Psoas muscle (tissue), 8 donors: ENCODE results near the gene ITGB3. TPM values are rescaled to one million over a fixed set of nuclear protein-coding genes. Genes with fewer than 3 reads are reported as not detected.

ENCODE experiments used
- ATAC-seq, 4 donors: fragments of 200-7000 bp; cut with Tn5 transposase; one replicate each; pipeline ENCODE4 v1.9.1; 2020; ENCODE audit warnings: moderate library complexity in 3 of 4, mild to moderate bottlenecking in 2 of 4
- DNase-seq, 2 donors: peaks; one replicate each; pipeline ENCODE4 v3.0.0-alpha.2; 2020
- H3K27ac ChIP-seq: fragments of 200-600 bp; one replicate; pipeline ENCODE4 v1.8.0; 2022
- H3K27me3 ChIP-seq, 3 donors: fragments of 200-600 bp in 1 of 3; one replicate each; pipeline versions ENCODE4 v1.6.1 to v1.8.0; 2013 to 2022; ENCODE audit warnings: low read length in 2 of 3, mild to moderate bottlenecking in 2 of 3, moderate library complexity in 1 of 3; ENCODE audit not compliant: insufficient read depth in 3 of 3
- H3K36me3 ChIP-seq, 2 donors: fragments of 200-600 bp in 1 of 2; one replicate each; pipeline versions ENCODE4 v1.6.1 to v1.8.0; 2013 to 2022; ENCODE audit warnings: low read depth in 1 of 2, mild to moderate bottlenecking in 1 of 2, moderate library complexity in 1 of 2; ENCODE audit not compliant: insufficient read depth in 1 of 2
- H3K4me1 ChIP-seq: fragments of 200-600 bp; one replicate; pipeline ENCODE4 v1.8.0; 2022
- H3K4me3 ChIP-seq: fragments of 200-600 bp; one replicate; pipeline ENCODE4 v1.8.0; 2022; ENCODE audit warnings: mild to moderate bottlenecking
- H3K9me3 ChIP-seq: fragments of 200-600 bp; one replicate; pipeline ENCODE4 v1.8.0; 2022
- CTCF ChIP-seq: fragments of 200-600 bp; IDR thresholded peaks from one replicate; pipeline ENCODE4 v1.8.0; 2022; ENCODE audit warnings: antibody characterized with exemption
- WGBS, 3 donors: extraction: QIAGEN DNeasy Blood & Tissue Kit; methylation state at CpG; one replicate each; pipeline versions ENCODE4 v1.1.6 to v1.1.7; 2013; 5-methylcytosine and 5-hydroxymethylcytosine counted together
- intact Hi-C, 2 donors: fragments of 100-400 bp; cut with DNase I; formaldehyde crosslinking; loops; one replicate each; pipeline versions ENCODE4 v1.11.0 to v1.14.2; 2022
- polyA plus RNA-seq, 3 donors: library from polyadenylated mRNA; stranded (reverse); fragments of 200-250 nt; gene quantifications; one replicate each; pipeline ENCODE4 v1.2.3, GENCODE V29; 2013
- total RNA-seq, 4 donors: library from RNA; stranded (reverse); fragmentation: NEBNext Ultra II Directional in 2 of 4; extraction: Animal tissue kit (Norgen Biotek cat#: 25700) in 2 of 4; gene quantifications; one replicate each; pipeline versions ENCODE4 v1.2.1 to v1.2.4, GENCODE V29; 2021 to 2023
- donor health status: healthy with polysubstance abuse.
- donor health status: DM: no; HTN: no; CAD: no; lungs with moderate emphysema.
- donor health status: Bipolar disorder and iron deficiency.
- donor health status: healthy.
- donor health status: DM: yes; HTN: yes; CAD: no.
- donor health status: DM: no; HTN: no; CAD: no.
- donor health status: DM: no; HTN: no; CAD: no.
- donor health status: DM: yes; HTN: yes; CAD: no.

ITGB3 gene
- total and polyA plus RNA-seq, 7 donors = 0.32 to 5.4 (median 1.5) TPM

GRCh38 chr17:47323382-47324223 is 70.0 kb downstream of the ITGB3 start, which contains the start of gene EFCAB13:
EFCAB13 (plus strand) TSS chr17:47323955; CDS start chr17:47328354, 4,399 bp downstream.
- Histone ChIP-seq H3K27me3 (peaks cover 0 to 23% (median 0%) of the 10 kb centered on the region in 3 donors), H3K4me1 (no peaks in the 10 kb centered on the region), H3K9me3 (peaks cover 6% of the 10 kb centered on the region), H3K36me3 (no peaks in the 10 kb centered on the region), H3K4me3 (peak within 1 kb of the TSS; percentile 64), H3K27ac (peak within 1 kb of the TSS; percentile 64)
- DNase-seq (peak; percentile 91 to 94), ATAC-seq (peak; percentile 88 to 97 (median 96))
- 0 to 1% (median 1%) methylated on average over 69 to 72 of the region's 72 CpGs for WGBS, 3 donors
- intact Hi-C loops = loop anchor here in 1 of 2 donors (5.0 kb wide), 1 partner anchor 136 kb away; the partner anchor contains the start of gene CDC27
- TF ChIP-seq CTCF = no peak

GRCh38 chr17:47324224-47325020 is 70.8 kb downstream of the ITGB3 start:
- DNase-seq (peak; percentile 53 to 77), ATAC-seq (peak; percentile 33 to 61 (median 44))
- intact Hi-C loops = loop anchor here in 1 of 2 donors (5.0 kb wide), 1 partner anchor 137 kb away; the partner anchor contains the start of gene CDC27
- Histone ChIP-seq H3K4me1 (no peaks in the 10 kb centered on the region), H3K9me3 (peaks cover 6% of the 10 kb centered on the region), H3K27ac (peak overlapping the region; percentile 64), H3K27me3 (peaks cover 0 to 23% (median 0%) of the 10 kb centered on the region in 3 donors), H3K36me3 (no peaks in the 10 kb centered on the region), H3K4me3 (peak overlapping the region; percentile 64)
- WGBS, 3 donors = 20 to 38% (median 22%) methylated on average over 28 of the region's 28 CpGs
- no peak for TF ChIP-seq CTCF

- 92 to 100% (median 98%) methylated on average over 1 of the region's 1 CpG for WGBS, 3 donors
Measured at GRCh38 chr17:47325176-47325575, 71.5 kb downstream of the ITGB3 start.

GRCh38 chr17:47330548-47330947 is 76.9 kb downstream of the ITGB3 start:
- no peaks in the 10 kb centered on the region for H3K9me3 ChIP-seq
- H3K27ac ChIP-seq = no peak overlapping the region
- H3K36me3 ChIP-seq = no peaks in the 10 kb centered on the region
- WGBS, 3 donors = 95 to 99% (median 98%) methylated on average over 2 of the region's 2 CpGs
- DNase-seq (no peak), ATAC-seq (no peak)
- intact Hi-C loops = loop anchor here in 1 of 2 donors (5.0 kb wide), 1 partner anchor 453 kb away; no protein-coding TSS in a partner anchor
- no peaks in the 10 kb centered on the region for H3K4me1 ChIP-seq
- no peak overlapping the region for H3K4me3 ChIP-seq
- TF ChIP-seq CTCF = no peak
- no peaks in the 10 kb centered on the region for H3K27me3 ChIP-seq

More at GRCh38 chr17:47325176-47325575, 71.5 kb downstream of the ITGB3 start:
- no peak overlapping the region for H3K4me3 ChIP-seq
- DNase-seq (no peak), ATAC-seq (no peak)
- peaks cover 0 to 23% (median 0%) of the 10 kb centered on the region in 3 donors for H3K27me3 ChIP-seq
- no peak for TF ChIP-seq CTCF
- H3K4me1 ChIP-seq = no peaks in the 10 kb centered on the region
- peaks cover 6% of the 10 kb centered on the region for H3K9me3 ChIP-seq
- H3K36me3 ChIP-seq = no peaks in the 10 kb centered on the region
- intact Hi-C loops = no loop called here
- H3K27ac ChIP-seq = no peak overlapping the region
